ENCODE results near the gene AHNAK2. TPM values are rescaled to one million over a fixed set of nuclear protein-coding genes. Genes with fewer than 3 reads are reported as not detected.

AHNAK2 gene
- total RNA-seq, 2 donors from 2014 or later, result 3.6 to 5.2 TPM

- TF ChIP-seq CTCF (IDR thresholded peaks at IDR 0.05) (no peak), POLR2A (IDR thresholded peaks at IDR 0.05) (no peak)
- 83 to 85% methylated on average over 2 of the region's 2 CpGs for WGBS, 2 donors
- no peaks in the 10 kb centered on the region for H3K36me3 ChIP-seq (replicated peaks in 1 of 2; ENCODE audit: insufficient read depth in 1 of 2, low read depth in 2 of 2)
- H3K4me1 ChIP-seq, result peaks cover 13% of the 10 kb centered on the region
- H3K27ac ChIP-seq, result no peak overlapping the region
- H3K4me3 ChIP-seq, result no peak overlapping the region
- intact Hi-C loops (cut with DNase I), result no loop called here
- H3K9me3 ChIP-seq, result no peaks in the 10 kb centered on the region
- ATAC-seq (no peak), DNase-seq (no peak)
- no peaks in the 10 kb centered on the region for H3K27me3 ChIP-seq
Measured at GRCh38 chr14:104938436-104938835, 39.7 kb downstream of the AHNAK2 start.

GRCh38 chr14:104937694-104938365 is 40.3 kb downstream of the AHNAK2 start:
- intact Hi-C loops (cut with DNase I), result no loop called here
- TF ChIP-seq CTCF (IDR thresholded peaks at IDR 0.05) (no peak), POLR2A (IDR thresholded peaks at IDR 0.05) (no peak)
- Histone ChIP-seq H3K4me1 (peaks cover 17% of the 10 kb centered on the region), H3K27me3 (no peaks in the 10 kb centered on the region), H3K4me3 (no peak overlapping the region), H3K9me3 (no peaks in the 10 kb centered on the region), H3K27ac (no peak overlapping the region), H3K36me3 (replicated peaks in 1 of 2; ENCODE audit: insufficient read depth in 1 of 2, low read depth in 2 of 2) (no peaks in the 10 kb centered on the region)
- DNase-seq, result no peak
- WGBS, 2 donors, result 73 to 78% methylated on average over 11 of the region's 11 CpGs
- no peak for ATAC-seq

DNA sequence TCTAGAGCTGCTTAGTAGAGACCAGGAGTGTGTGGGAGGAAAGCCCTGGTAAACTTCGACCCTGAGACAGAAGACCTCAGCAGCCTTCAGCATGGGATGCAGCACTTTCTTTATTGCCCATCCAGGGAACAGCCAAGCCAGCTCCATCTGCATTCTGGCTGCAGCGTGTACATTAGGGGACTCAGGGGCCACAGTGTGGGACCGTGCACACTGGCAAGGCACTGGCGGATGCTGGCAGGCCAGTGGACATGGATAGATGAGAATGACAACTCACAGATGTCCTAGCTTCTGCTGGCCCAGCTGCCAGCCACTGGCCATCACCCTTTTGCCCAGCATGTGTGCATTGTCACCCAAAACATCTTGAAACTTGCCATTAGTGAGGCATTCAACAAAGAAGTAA is 41.0 kb downstream of the AHNAK2 start:
- Histone ChIP-seq H3K27me3 (no peaks in the 10 kb centered on the region), H3K27ac (no peak overlapping the region), H3K4me1 (peaks cover 21% of the 10 kb centered on the region), H3K4me3 (no peak overlapping the region), H3K9me3 (no peaks in the 10 kb centered on the region), H3K36me3 (replicated peaks in 1 of 2; ENCODE audit: insufficient read depth in 1 of 2, low read depth in 2 of 2) (no peaks in the 10 kb centered on the region)
- no peak for ATAC-seq
- intact Hi-C loops (cut with DNase I), result no loop called here
- no peak for DNase-seq
- WGBS, 2 donors, result 77 to 89% methylated on average over 4 of the region's 4 CpGs
- no peak for TF ChIP-seq POLR2A (IDR thresholded peaks at IDR 0.05)
- no peak for TF ChIP-seq CTCF (IDR thresholded peaks at IDR 0.05)

DNA sequence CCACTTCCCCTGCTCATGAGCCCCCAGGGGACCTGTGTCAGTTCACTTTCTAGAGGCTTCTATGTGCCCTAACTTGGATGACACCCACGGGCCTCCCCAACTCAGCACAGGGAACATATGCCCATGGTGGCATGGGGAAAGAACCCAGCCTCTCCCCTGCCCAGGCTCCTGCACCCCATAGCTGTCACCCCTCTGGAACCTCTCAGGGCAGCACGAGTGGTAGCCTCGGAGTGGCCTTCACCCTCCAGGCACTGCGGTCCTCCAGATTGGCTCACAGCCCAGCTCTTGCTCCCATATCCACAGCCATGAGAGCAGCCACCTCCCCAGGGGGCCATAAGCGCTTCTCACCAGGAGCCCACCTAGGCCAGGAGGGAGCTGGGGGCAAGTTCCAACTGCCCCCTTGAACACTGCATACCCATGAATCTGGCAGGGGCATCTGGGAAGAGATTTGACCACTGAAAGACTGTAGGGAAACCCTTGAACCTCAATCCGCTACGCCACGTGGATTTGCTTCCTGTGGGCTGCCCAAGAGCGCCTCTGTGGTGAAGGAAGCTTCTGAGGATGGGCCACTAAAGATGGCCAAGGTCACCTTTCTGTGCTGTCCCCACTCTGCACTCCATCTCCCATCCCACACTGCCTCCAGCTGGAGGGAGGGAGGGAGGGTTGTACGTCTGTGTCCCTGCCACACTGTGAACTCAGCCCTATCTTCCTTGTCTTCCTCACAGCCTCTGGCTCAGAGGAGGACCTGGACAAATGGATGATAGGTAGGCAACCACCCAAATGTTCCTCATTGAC is 41.6 kb downstream of the AHNAK2 start:
- 55 to 71% methylated on average over 6 to 10 of the region's 10 CpGs for WGBS, 2 donors
- Histone ChIP-seq H3K27ac (no peak overlapping the region), H3K4me3 (no peak overlapping the region), H3K4me1 (peaks cover 21% of the 10 kb centered on the region), H3K36me3 (replicated peaks in 1 of 2; ENCODE audit: insufficient read depth in 1 of 2, low read depth in 2 of 2) (no peaks in the 10 kb centered on the region), H3K9me3 (no peaks in the 10 kb centered on the region), H3K27me3 (no peaks in the 10 kb centered on the region)
- no peak for TF ChIP-seq CTCF (IDR thresholded peaks at IDR 0.05)
- no peak for TF ChIP-seq POLR2A (IDR thresholded peaks at IDR 0.05)
- ATAC-seq (no peak), DNase-seq (peak in 1 of 4 donors; percentile 4)
- intact Hi-C loops (cut with DNase I), result no loop called here

Data from body of pancreas (tissue), 4 donors.